DMS114 treated with DMSO at 0.1 percent for 48 hours (cell line): ENCODE results near the gene EPHB3.
"Not testable (repeated sequence)": the region's sequence is repeated elsewhere in the genome, so short reads cannot be mapped to it uniquely, and the experiment has no call there.

Source experiments
- DNase-seq: peaks from one replicate; lab custom pipeline; 2025; ENCODE audit not compliant: unreplicated experiment; lab: John Stamatoyannopoulos, UW

EPHB3 gene

GRCh38 chr3:184597829-184598573, 36.4 kb downstream of the EPHB3 start:
- DNase-seq: no peak

- DNase-seq: no peak
These were observed 37.0 kb downstream of the EPHB3 start for GRCh38 chr3:184598574-184598927.

- no peak for DNase-seq
These were observed 37.6 kb downstream of the EPHB3 start for GRCh38 chr3:184599143-184599542.

- DNase-seq: no peak
These were observed 39.2 kb downstream of the EPHB3 start for GRCh38 chr3:184600685-184601377.

GRCh38 chr3:184601576-184602371, 40.2 kb downstream of the EPHB3 start:
- DNase-seq: no peak

- no peak for DNase-seq
These were observed 41.0 kb downstream of the EPHB3 start for GRCh38 chr3:184602372-184603150.

GRCh38 chr3:184603151-184604030, 41.8 kb downstream of the EPHB3 start:
- DNase-seq: no peak

GRCh38 chr3:184604039-184604601, 42.5 kb downstream of the EPHB3 start:
- no peak for DNase-seq

- no peak for DNase-seq
These were observed 43.2 kb downstream of the EPHB3 start for GRCh38 chr3:184604615-184605290.

- no peak for DNase-seq
These were observed 46.6 kb downstream of the EPHB3 start for GRCh38 chr3:184608209-184608608.

- DNase-seq: no peak
These were observed 48.1 kb downstream of the EPHB3 start for GRCh38 chr3:184609476-184610244.

- no peak for DNase-seq
These were observed 48.8 kb downstream of the EPHB3 start for GRCh38 chr3:184610245-184610871.

- no peak for DNase-seq
These were observed 50.2 kb downstream of the EPHB3 start for GRCh38 chr3:184611607-184612281.

GRCh38 chr3:184615396-184615795, 53.8 kb downstream of the EPHB3 start:
- DNase-seq: no peak

GRCh38 chr3:184616436-184616835, 54.9 kb downstream of the EPHB3 start:
- no peak for DNase-seq

GRCh38 chr3:184617306-184617705, 55.7 kb downstream of the EPHB3 start:
- DNase-seq: not testable (repeated sequence)

GRCh38 chr3:184618811-184619210, 57.2 kb downstream of the EPHB3 start:
- DNase-seq: no peak
